Tibial nerve (tissue), 3 donors: Measurements from ENCODE around the gene DPYSL4.

Experiments used
- CTCF ChIP-seq, 5 experiments: fragments of 200-600 bp in 3 of 5; fragments of 450-650 bp in 2 of 5; sonication (generic) in 3 of 5; IDR thresholded peaks; one replicate each; pipeline ENCODE4 v1.5.1; 2016 to 2019; ENCODE audit warnings: antibody characterized with exemption in 5 of 5, mild to moderate bottlenecking in 3 of 5, moderate library complexity in 2 of 5
- POLR2A ChIP-seq, 2 donors: fragments of 450-650 bp; IDR thresholded peaks; one replicate each; pipeline ENCODE4 v1.6.1; 2017; ENCODE audit warnings: antibody characterized with exemption in 2 of 2, mild to moderate bottlenecking in 2 of 2, moderate library complexity in 2 of 2

GRCh38 chr10:132251928-132252327, 65.2 kb downstream of the DPYSL4 start:
- TF ChIP-seq CTCF (IDR thresholded peaks at IDR 0.05), result no peak
- TF ChIP-seq POLR2A (IDR thresholded peaks at IDR 0.05), result no peak
